GM12874 (cell line): ENCODE results near the gene PSTK.

Experiments used
- CTCF ChIP-seq: IDR thresholded peaks from 2 replicates; pipeline ENCODE4 v1.5.1; 2011; ENCODE audit warnings: low read depth, mild to moderate bottlenecking, control low read depth, low read length, moderate library complexity; ENCODE audit not compliant: insufficient read depth

Gene PSTK

GRCh38 chr10:122981066-122981464 lies 864 bp downstream of the PSTK start:
- peak; percentile 40; the same call in 1 of the 2 replicates for TF ChIP-seq CTCF

- TF ChIP-seq CTCF = no peak
These were observed 3.7 kb downstream of the PSTK start for GRCh38 chr10:122983898-122984297.

- no peak for TF ChIP-seq CTCF
These were observed 4.5 kb downstream of the PSTK start for GRCh38 chr10:122984708-122985107.

GRCh38 chr10:122986335-122986734 lies 6.1 kb downstream of the PSTK start:
- TF ChIP-seq CTCF = no peak

- no peak for TF ChIP-seq CTCF
These were observed 8.3 kb downstream of the PSTK start for GRCh38 chr10:122988501-122988900.

- no peak for TF ChIP-seq CTCF
These were observed 10.1 kb downstream of the PSTK start for GRCh38 chr10:122990278-122990677.

- TF ChIP-seq CTCF = no peak
These were observed 11.9 kb downstream of the PSTK start for GRCh38 chr10:122992031-122992585.

- TF ChIP-seq CTCF = no peak
These were observed 13.7 kb downstream of the PSTK start for GRCh38 chr10:122993797-122994336.
